Measurements from ENCODE around the gene CLCN1. TPM values are rescaled to one million over a fixed set of nuclear protein-coding genes. Genes with fewer than 3 reads are reported as not detected.
A peak's percentile ranks its signal among the peaks of the same experiment; 100 is the strongest.

Gene CLCN1
- total RNA-seq, 1 donor from 2014 or later = not detected

DNA sequence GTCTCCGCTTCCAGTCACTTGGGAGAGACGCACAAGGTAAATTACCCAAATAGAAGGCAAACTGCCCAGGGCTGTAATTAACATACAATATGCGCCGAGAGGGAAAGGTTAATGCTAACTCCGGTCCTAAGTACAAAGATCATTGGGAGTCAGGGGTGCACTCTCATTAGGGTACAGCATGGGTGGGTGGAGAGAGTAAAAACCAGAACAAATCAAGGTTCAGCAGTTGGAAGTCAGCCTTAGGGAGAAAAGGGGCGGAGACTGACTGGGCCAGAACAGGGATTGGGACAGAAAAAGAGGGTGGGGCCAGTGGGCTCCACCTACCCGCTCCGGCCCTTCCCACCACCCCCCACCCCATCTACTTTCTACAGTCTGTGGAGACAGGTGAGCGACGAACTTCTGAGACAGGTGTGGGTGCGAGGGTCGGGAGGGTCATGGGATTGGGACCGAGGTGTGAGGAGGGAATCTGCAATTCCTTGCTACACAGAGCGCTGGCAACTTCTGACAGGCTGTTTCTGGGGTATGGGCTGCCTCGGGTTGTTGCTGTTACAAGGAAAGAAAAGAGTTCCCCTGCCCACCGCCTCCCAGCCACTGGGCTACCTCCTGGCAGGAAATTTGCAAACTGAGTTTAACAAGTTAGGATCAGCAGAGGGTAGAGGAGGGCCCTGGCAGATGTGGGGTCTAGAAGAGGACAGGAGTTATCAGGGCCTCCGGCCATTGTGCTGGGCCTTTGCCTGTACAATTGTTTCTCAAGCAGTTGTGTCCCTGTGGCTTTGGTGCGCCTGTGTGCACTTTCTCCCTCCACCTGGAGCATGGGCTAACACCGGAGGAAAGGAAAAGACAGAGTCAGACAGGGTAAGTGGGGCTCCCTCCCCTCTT, 31.1 kb upstream of the CLCN1 start, which contains the start of gene TMEM139:
Gene TMEM139 (plus strand): TSS at position 368 of the 879 bp plus-strand sequence. CDS start 1,000 bp downstream, outside the sequence.
- no peaks in the 10 kb centered on the region for H3K36me3 ChIP-seq
- no peaks in the 10 kb centered on the region for H3K9me3 ChIP-seq
- no peaks in the 10 kb centered on the region for H3K27me3 ChIP-seq
- TF ChIP-seq, protein P1, sequence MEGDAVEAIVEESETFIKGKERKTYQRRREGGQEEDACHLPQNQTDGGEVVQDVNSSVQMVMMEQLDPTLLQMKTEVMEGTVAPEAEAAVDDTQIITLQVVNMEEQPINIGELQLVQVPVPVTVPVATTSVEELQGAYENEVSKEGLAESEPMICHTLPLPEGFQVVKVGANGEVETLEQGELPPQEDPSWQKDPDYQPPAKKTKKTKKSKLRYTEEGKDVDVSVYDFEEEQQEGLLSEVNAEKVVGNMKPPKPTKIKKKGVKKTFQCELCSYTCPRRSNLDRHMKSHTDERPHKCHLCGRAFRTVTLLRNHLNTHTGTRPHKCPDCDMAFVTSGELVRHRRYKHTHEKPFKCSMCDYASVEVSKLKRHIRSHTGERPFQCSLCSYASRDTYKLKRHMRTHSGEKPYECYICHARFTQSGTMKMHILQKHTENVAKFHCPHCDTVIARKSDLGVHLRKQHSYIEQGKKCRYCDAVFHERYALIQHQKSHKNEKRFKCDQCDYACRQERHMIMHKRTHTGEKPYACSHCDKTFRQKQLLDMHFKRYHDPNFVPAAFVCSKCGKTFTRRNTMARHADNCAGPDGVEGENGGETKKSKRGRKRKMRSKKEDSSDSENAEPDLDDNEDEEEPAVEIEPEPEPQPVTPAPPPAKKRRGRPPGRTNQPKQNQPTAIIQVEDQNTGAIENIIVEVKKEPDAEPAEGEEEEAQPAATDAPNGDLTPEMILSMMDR (IDR thresholded peaks at IDR 0.05) = no peak
- no peak within 1 kb of the TSS for H3K4me3 ChIP-seq
- no peak within 1 kb of the TSS for H3K27ac ChIP-seq
- DNase-seq (ENCODE audit: low spot score in 2 of 2) = no peak
- H3K4me1 ChIP-seq = peaks cover 3 to 6% of the 10 kb centered on the region in 2 donors
- intact Hi-C loops (cut with DNase I) = loop anchor here (5.0 kb wide), 2 partner anchors 43 to 617 kb away; partner anchors contain the start of gene TCAF1

DNA sequence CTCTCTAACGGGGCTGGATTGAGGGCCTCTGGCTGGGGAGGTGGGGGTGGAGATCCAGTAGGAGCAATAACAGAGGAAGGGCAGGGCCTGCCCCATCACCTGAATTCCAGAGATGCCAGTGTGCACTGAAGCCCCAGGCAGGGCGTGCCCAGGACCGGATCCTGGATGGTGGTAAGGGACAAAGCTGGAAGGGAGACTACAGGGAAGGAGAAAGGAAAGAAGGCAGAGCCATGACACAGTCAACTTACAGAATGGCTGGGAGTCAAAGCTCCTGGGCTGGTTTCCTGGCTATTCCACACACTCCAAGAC, 30.5 kb upstream of the CLCN1 start:
- Histone ChIP-seq H3K4me1 (peaks cover 3 to 11% of the 10 kb centered on the region in 2 donors), H3K27ac (no peak overlapping the region), H3K4me3 (no peak overlapping the region), H3K9me3 (no peaks in the 10 kb centered on the region), H3K27me3 (no peaks in the 10 kb centered on the region), H3K36me3 (no peaks in the 10 kb centered on the region)
- intact Hi-C loops (cut with DNase I) = loop anchor here (5.0 kb wide), 2 partner anchors 43 to 617 kb away; partner anchors contain the start of gene TCAF1
- TF ChIP-seq, protein P1 (IDR thresholded peaks at IDR 0.05) = no peak
- DNase-seq (ENCODE audit: low spot score in 2 of 2) = no peak

DNA sequence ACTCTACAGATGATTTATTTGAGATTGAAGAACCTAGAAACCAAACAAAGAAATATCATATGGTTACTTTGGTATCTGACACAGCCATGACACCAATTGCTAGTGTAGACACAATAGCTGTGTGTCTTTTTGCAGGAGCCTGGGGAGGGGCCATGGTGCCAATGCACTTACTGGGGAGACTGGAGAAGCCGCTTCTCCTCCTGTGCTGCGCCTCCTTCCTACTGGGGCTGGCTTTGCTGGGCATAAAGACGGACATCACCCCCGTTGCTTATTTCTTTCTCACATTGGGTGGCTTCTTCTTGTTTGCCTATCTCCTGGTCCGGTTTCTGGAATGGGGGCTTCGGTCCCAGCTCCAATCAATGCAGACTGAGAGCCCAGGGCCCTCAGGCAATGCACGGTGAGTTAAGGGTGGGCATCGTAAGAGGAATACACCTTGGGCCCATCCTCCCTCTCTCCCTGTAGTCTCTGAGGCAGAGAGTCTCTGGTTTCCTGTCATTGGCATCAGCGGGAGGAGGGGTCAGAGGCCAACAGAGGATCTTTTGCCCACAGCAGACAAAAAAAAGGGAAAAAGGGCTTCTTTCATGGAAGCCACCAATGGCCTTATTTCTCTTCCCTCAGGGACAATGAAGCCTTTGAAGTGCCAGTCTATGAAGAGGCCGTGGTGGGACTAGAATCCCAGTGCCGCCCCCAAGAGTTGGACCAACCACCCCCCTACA, 29.9 kb upstream of the CLCN1 start:
- intact Hi-C loops (cut with DNase I) = loop anchor here (5.0 kb wide), 2 partner anchors 44 to 616 kb away; partner anchors contain the start of gene TCAF1
- H3K36me3 ChIP-seq = no peaks in the 10 kb centered on the region
- TF ChIP-seq, protein P1 (IDR thresholded peaks at IDR 0.05) = no peak
- no peak overlapping the region for H3K4me3 ChIP-seq
- DNase-seq (ENCODE audit: low spot score in 2 of 2) = no peak
- no peaks in the 10 kb centered on the region for H3K9me3 ChIP-seq
- H3K27me3 ChIP-seq = no peaks in the 10 kb centered on the region
- H3K27ac ChIP-seq = no peak overlapping the region
- peaks cover 3 to 11% of the 10 kb centered on the region in 2 donors for H3K4me1 ChIP-seq

DNA sequence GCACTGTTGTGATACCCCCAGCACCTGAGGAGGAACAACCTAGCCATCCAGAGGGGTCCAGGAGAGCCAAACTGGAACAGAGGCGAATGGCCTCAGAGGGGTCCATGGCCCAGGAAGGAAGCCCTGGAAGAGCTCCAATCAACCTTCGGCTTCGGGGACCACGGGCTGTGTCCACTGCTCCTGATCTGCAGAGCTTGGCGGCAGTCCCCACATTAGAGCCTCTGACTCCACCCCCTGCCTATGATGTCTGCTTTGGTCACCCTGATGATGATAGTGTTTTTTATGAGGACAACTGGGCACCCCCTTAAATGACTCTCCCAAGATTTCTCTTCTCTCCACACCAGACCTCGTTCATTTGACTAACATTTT, 29.4 kb upstream of the CLCN1 start:
- Histone ChIP-seq H3K9me3 (no peaks in the 10 kb centered on the region), H3K27me3 (no peaks in the 10 kb centered on the region), H3K27ac (no peak overlapping the region), H3K4me3 (no peak overlapping the region), H3K36me3 (no peaks in the 10 kb centered on the region), H3K4me1 (peaks cover 3 to 11% of the 10 kb centered on the region in 2 donors)
- intact Hi-C loops (cut with DNase I) = loop anchor here (5.0 kb wide), 2 partner anchors 44 to 616 kb away; partner anchors contain the start of gene TCAF1
- TF ChIP-seq, protein P1 (IDR thresholded peaks at IDR 0.05) = no peak
- no peak for DNase-seq (ENCODE audit: low spot score in 2 of 2)

DNA sequence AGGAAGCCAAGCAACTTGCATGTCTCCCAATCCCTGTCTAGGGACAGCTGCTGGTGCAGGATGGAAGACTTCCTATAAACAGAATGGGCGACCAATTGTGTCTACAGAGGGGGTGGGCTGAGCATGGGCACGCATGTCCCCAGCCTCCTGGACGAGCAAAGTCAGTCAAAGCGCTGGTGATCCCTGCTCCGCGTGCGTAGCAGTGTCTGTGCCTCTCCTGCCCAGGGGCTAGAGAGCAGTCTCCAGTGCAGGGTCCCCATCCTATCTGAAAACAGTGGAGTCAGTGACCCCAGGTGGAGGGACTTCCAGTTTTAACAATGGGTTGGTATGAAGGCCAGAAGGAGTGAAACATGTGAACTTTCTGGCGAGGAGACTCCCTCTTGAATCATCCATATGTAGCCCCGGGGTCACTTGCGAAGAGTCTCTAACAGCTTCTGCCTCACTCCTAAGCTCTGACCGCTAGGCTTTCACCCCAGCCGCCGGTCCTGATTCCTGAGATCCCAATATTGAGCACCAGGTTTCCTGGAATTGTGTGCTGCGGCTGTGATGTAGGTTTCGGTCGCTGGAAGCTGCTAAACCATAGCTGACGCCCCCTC, 28.5 kb upstream of the CLCN1 start:
- intact Hi-C loops (cut with DNase I) = loop anchor here (5.0 kb wide), 2 partner anchors 45 to 615 kb away; partner anchors contain the start of gene TCAF1
- Histone ChIP-seq H3K27ac (peak overlapping the region; percentile 94), H3K4me3 (peak overlapping the region; percentile 89 to 93), H3K9me3 (no peaks in the 10 kb centered on the region), H3K36me3 (peaks cover 5 to 6% of the 10 kb centered on the region in 2 donors), H3K4me1 (peaks cover 3 to 11% of the 10 kb centered on the region in 2 donors), H3K27me3 (no peaks in the 10 kb centered on the region)
- TF ChIP-seq, protein P1 (IDR thresholded peaks at IDR 0.05) = no peak
- DNase-seq (ENCODE audit: low spot score in 2 of 2) = no peak
